GM23338 (cell line): ENCODE results near the gene MYO1E. TPM values are rescaled to one million over a fixed set of nuclear protein-coding genes. Genes with fewer than 3 reads are reported as not detected.
A peak's percentile ranks its signal among the peaks of the same experiment; 100 is the strongest.

Experiments
- ATAC-seq: fragments of 200-7000 bp; cut with Tn5 transposase; 3 replicates; pipeline ENCODE4 v1.9.1; 2020
- DNase-seq: peaks from one replicate; pipeline ENCODE4 v3.0.0-alpha.2; 2015; ENCODE audit warnings: low spot score
- H2AFZ ChIP-seq: fragments of 200-600 bp; sonication (generic); 2 replicates; pipeline ENCODE4 v1.8.0; 2016; ENCODE audit warnings: antibody characterized with exemption, mild to moderate bottlenecking, moderate library complexity
- H3F3A ChIP-seq: fragments of 200-600 bp; sonication (generic); replicated peaks from 2 replicates; pipeline ENCODE4 v1.8.0; 2017; ENCODE audit warnings: antibody characterized with exemption, mixed run types, low read depth
- H3K27ac ChIP-seq: fragments of 200-600 bp; sonication (generic); 2 replicates; pipeline ENCODE4 v1.6.1; 2016; ENCODE audit warnings: low read depth
- H3K27me3 ChIP-seq: fragments of 200-600 bp; sonication (generic); 2 replicates; pipeline ENCODE4 v1.8.0; 2016; ENCODE audit warnings: mild to moderate bottlenecking, mixed run types, moderate library complexity; ENCODE audit not compliant: insufficient read depth
- H3K36me3 ChIP-seq: fragments of 200-600 bp; sonication (generic); 2 replicates; pipeline ENCODE4 v1.8.0; 2016; ENCODE audit warnings: mild to moderate bottlenecking; ENCODE audit not compliant: insufficient read depth
- H3K4me1 ChIP-seq: fragments of 200-600 bp; sonication (generic); 2 replicates; pipeline ENCODE4 v1.8.0; 2016; ENCODE audit warnings: mild to moderate bottlenecking, moderate library complexity; ENCODE audit not compliant: insufficient read depth
- H3K4me2 ChIP-seq: fragments of 200-600 bp; sonication (generic); 2 replicates; pipeline ENCODE4 v1.7.1; 2017; ENCODE audit warnings: mixed run types
- H3K4me3 ChIP-seq: fragments of 200-600 bp; sonication (generic); 2 replicates; pipeline ENCODE4 v1.6.1; 2016; ENCODE audit warnings: mixed run types
- H3K79me2 ChIP-seq: fragments of 200-600 bp; sonication (generic); replicated peaks from 2 replicates; pipeline ENCODE4 v1.8.0; 2017; ENCODE audit warnings: mild to moderate bottlenecking; ENCODE audit not compliant: insufficient read depth
- H3K9me2 ChIP-seq: fragments of 200-600 bp; sonication (generic); 2 replicates; pipeline ENCODE4 v1.8.0; 2017; ENCODE audit not compliant: insufficient read depth
- H4K20me1 ChIP-seq: fragments of 200-600 bp; sonication (generic); replicated peaks from 2 replicates; pipeline ENCODE4 v1.8.0; 2017; ENCODE audit warnings: mild to moderate bottlenecking; ENCODE audit not compliant: insufficient read depth
- H3K27ac Mint-ChIP-seq: 2 replicates; pipeline ENCODE4 v1.8.0; 2020; ENCODE audit warnings: inconsistent platforms, mild to moderate bottlenecking, moderate library complexity, mixed read lengths
- H3K27me3 Mint-ChIP-seq: 3 replicates; pipeline ENCODE4 v1.8.0; 2022; ENCODE audit warnings: low read depth, mild to moderate bottlenecking, moderate library complexity, mixed read lengths, inconsistent platforms; ENCODE audit not compliant: insufficient read depth, poor library complexity
- H3K36me3 Mint-ChIP-seq: 3 replicates; pipeline ENCODE4 v1.8.0; 2021; ENCODE audit warnings: low read depth, mild to moderate bottlenecking, inconsistent platforms, moderate library complexity, mixed read lengths
- H3K4me1 Mint-ChIP-seq: 3 replicates; pipeline ENCODE4 v1.8.0; 2020; ENCODE audit warnings: mild to moderate bottlenecking, inconsistent platforms, mixed read lengths
- H3K4me3 Mint-ChIP-seq: 3 replicates; pipeline ENCODE4 v1.8.0; 2021; ENCODE audit warnings: moderate library complexity, mild to moderate bottlenecking, inconsistent platforms, mixed read lengths
- H3K9me3 Mint-ChIP-seq: 3 replicates; pipeline ENCODE4 v1.8.0; 2020; ENCODE audit warnings: moderate library complexity, mild to moderate bottlenecking, inconsistent platforms, mixed read lengths
- CREB1 ChIP-seq: fragments of 250-450 bp; sonication (Bioruptor Pico); IDR thresholded peaks from 2 replicates; pipeline ENCODE4 v1.5.0; 2020; ENCODE audit warnings: low read depth, mild to moderate bottlenecking, moderate library complexity
- CTCF ChIP-seq, 2 experiments: fragments of 200-600 bp in 1 of 2; sonication (generic) in 1 of 2; conservative IDR thresholded peaks; 2 replicates each; pipeline versions ENCODE4 v1.5.1 to v1.6.1; 2016 to 2017; ENCODE audit warnings: antibody characterized with exemption in 2 of 2, low read depth in 2 of 2, mild to moderate bottlenecking in 2 of 2, moderate library complexity in 1 of 2
- ETS1 ChIP-seq: IDR thresholded peaks from 2 replicates; pipeline ENCODE4 v1.6.1; 2016; ENCODE audit warnings: antibody characterized with exemption
- REST ChIP-seq: IDR thresholded peaks from one replicate; pipeline ENCODE4 v1.6.1; 2018; ENCODE audit warnings: antibody characterized with exemption; ENCODE audit not compliant: unreplicated experiment
- ZNF114 ChIP-seq: fragments of 250-450 bp; sonication (Bioruptor Pico); IDR thresholded peaks from 2 replicates; pipeline ENCODE4 v1.5.0; 2020; ENCODE audit warnings: mild to moderate bottlenecking, moderate library complexity
- ZNF331 ChIP-seq: fragments of 250-450 bp; sonication (Bioruptor Pico); IDR thresholded peaks from 2 replicates; pipeline ENCODE4 v1.5.0; 2020; ENCODE audit warnings: low read depth, mild to moderate bottlenecking, moderate library complexity
- polyA plus RNA-seq: library from polyadenylated mRNA; unstranded; fragments of >200 nt; fragmentation: Nextera tagmentation; extraction: Ambion mirVana; gene quantifications from 2 replicates; pipeline ENCODE4 v1.2.1, GENCODE V29; 2016
- total RNA-seq: library from RNA; depleted of rRNA; stranded (reverse); fragments of >200 nt; shearing (Covaris generic); gene quantifications from 2 replicates; pipeline ENCODE4 v1.2.3, GENCODE V29; 2014

The MYO1E gene
- total and polyA plus RNA-seq, 2 experiments from 2014 or later = 68.3 to 131 TPM

- H3K36me3 ChIP-seq = no peaks in the 10 kb centered on the region
- DNase-seq (peak; percentile 52), ATAC-seq (peak; percentile 63)
- H3K27ac ChIP-seq = no peak overlapping the region
- H3K27me3 Mint-ChIP-seq = peaks cover 16% of the 10 kb centered on the region
- peaks cover 9% of the 10 kb centered on the region for H3K36me3 Mint-ChIP-seq
- peaks cover 91% of the 10 kb centered on the region for H3K79me2 ChIP-seq
- no peaks in the 10 kb centered on the region for H3K27me3 ChIP-seq
- H3K27ac Mint-ChIP-seq = no peak overlapping the region
- H3K9me2 ChIP-seq = no peaks in the 10 kb centered on the region
- no peak overlapping the region for H3K4me3 Mint-ChIP-seq
- H3K4me1 ChIP-seq = peaks cover 18% of the 10 kb centered on the region
- no peaks in the 10 kb centered on the region for H3F3A ChIP-seq
- TF ChIP-seq ZNF114 = no peak
- no peak for TF ChIP-seq ETS1
- TF ChIP-seq CTCF (conservative IDR thresholded peaks at IDR 0.05; ENCODE audit: low read depth in 2 of 2) = peak; percentile 27 to 64; a peak in 3 of 4 replicates
- no peak for TF ChIP-seq CREB1 (CRISPR knock-in tag)
- no peak for TF ChIP-seq REST
- no peak for TF ChIP-seq ZNF331
- no peak overlapping the region for H3K4me2 ChIP-seq
- peaks cover 20% of the 10 kb centered on the region for H3K4me1 Mint-ChIP-seq
- H4K20me1 ChIP-seq = no peaks in the 10 kb centered on the region
- H2AFZ ChIP-seq = no peak overlapping the region
- no peaks in the 10 kb centered on the region; the same call in 2 of the 3 replicates for H3K9me3 Mint-ChIP-seq
- H3K4me3 ChIP-seq = no peak overlapping the region
These were observed 12.4 kb downstream of the MYO1E start for GRCh38 chr15:59360305-59360704.

GRCh38 chr15:59355730-59356129 lies 16.9 kb downstream of the MYO1E start:
- TF ChIP-seq REST (no peak), CTCF (conservative IDR thresholded peaks at IDR 0.05; ENCODE audit: low read depth in 2 of 2) (no peak), ZNF114 (no peak), CREB1 (CRISPR knock-in tag) (no peak)
- Histone ChIP-seq H3F3A (0 out of 2 replicates have a peak, but pooled peaks cover 4% of the 10 kb centered on the region), H2AFZ (no peak overlapping the region), H3K27me3 (no peaks in the 10 kb centered on the region), H3K9me2 (no peaks in the 10 kb centered on the region), H3K4me1 (peaks cover 48% of the 10 kb centered on the region), H3K79me2 (peaks cover 72% of the 10 kb centered on the region), H3K4me3 (no peak overlapping the region), H4K20me1 (no peaks in the 10 kb centered on the region), H3K36me3 (no peaks in the 10 kb centered on the region), H3K27ac (peak overlapping the region; percentile 98; the same call in 1 of the 2 replicates), H3K4me2 (peak overlapping the region; percentile 62)
- H3K36me3 Mint-ChIP-seq = peaks cover 9% of the 10 kb centered on the region
- peaks cover 52% of the 10 kb centered on the region for H3K4me1 Mint-ChIP-seq
- ATAC-seq (no peak), DNase-seq (no peak)
- H3K4me3 Mint-ChIP-seq = peak overlapping the region; percentile 67; the same call in 1 of the 3 replicates
- H3K9me3 Mint-ChIP-seq = no peaks in the 10 kb centered on the region; the same call in 2 of the 3 replicates
- H3K27ac Mint-ChIP-seq = no peak overlapping the region
- H3K27me3 Mint-ChIP-seq = peaks cover 24% of the 10 kb centered on the region
